Neural crest cell (in vitro differentiated cells): Measurements from ENCODE around the gene MAP2K4. TPM values are rescaled to one million over a fixed set of nuclear protein-coding genes. Genes with fewer than 3 reads are reported as not detected.

Experiments
- DNase-seq: peaks from one replicate; pipeline ENCODE4 v3.0.0; 2021; ENCODE audit warnings: low read depth, mixed read lengths, low spot score
- H3K27ac Mint-ChIP-seq: one replicate; pipeline ENCODE4 v1.8.0; 2021; ENCODE audit warnings: mild to moderate bottlenecking, mixed read lengths; ENCODE audit not compliant: unreplicated experiment
- H3K27me3 Mint-ChIP-seq: 2 replicates; pipeline ENCODE4 v1.8.0; 2021; ENCODE audit warnings: low read depth, mild to moderate bottlenecking, mixed read lengths
- H3K36me3 Mint-ChIP-seq: 2 replicates; pipeline ENCODE4 v1.8.0; 2021; ENCODE audit warnings: low read depth, mild to moderate bottlenecking, mixed read lengths
- H3K4me1 Mint-ChIP-seq: 2 replicates; pipeline ENCODE4 v1.8.0; 2021; ENCODE audit warnings: mixed read lengths
- H3K4me3 Mint-ChIP-seq: one replicate; pipeline ENCODE4 v1.8.0; 2021; ENCODE audit warnings: mild to moderate bottlenecking, mixed read lengths
- H3K9me3 Mint-ChIP-seq: 2 replicates; pipeline ENCODE4 v1.8.0; 2021; ENCODE audit warnings: mixed read lengths
- total RNA-seq: library from RNA; stranded (reverse); gene quantifications from 2 replicates; pipeline ENCODE4 v1.2.1, GENCODE V29; 2021
- TF ChIP-seq, protein P1 (sequence below): fragments of 200-600 bp; sonication (generic); conservative IDR thresholded peaks from 2 replicates; pipeline ENCODE4 v1.5.0; 2021; ENCODE audit warnings: antibody characterized with exemption, mild to moderate bottlenecking

MAP2K4 gene
- total RNA-seq, 1 donor from 2014 or later, result 47.5 TPM

GRCh38 chr17:12070561-12070960 is 49.9 kb downstream of the MAP2K4 start:
- DNase-seq, result no peak
- TF ChIP-seq, protein P1, sequence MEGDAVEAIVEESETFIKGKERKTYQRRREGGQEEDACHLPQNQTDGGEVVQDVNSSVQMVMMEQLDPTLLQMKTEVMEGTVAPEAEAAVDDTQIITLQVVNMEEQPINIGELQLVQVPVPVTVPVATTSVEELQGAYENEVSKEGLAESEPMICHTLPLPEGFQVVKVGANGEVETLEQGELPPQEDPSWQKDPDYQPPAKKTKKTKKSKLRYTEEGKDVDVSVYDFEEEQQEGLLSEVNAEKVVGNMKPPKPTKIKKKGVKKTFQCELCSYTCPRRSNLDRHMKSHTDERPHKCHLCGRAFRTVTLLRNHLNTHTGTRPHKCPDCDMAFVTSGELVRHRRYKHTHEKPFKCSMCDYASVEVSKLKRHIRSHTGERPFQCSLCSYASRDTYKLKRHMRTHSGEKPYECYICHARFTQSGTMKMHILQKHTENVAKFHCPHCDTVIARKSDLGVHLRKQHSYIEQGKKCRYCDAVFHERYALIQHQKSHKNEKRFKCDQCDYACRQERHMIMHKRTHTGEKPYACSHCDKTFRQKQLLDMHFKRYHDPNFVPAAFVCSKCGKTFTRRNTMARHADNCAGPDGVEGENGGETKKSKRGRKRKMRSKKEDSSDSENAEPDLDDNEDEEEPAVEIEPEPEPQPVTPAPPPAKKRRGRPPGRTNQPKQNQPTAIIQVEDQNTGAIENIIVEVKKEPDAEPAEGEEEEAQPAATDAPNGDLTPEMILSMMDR, result no peak
- Mint-ChIP-seq H3K27ac (no peak overlapping the region), H3K36me3 (peaks cover 19% of the 10 kb centered on the region), H3K4me3 (no peak overlapping the region), H3K4me1 (no peaks in the 10 kb centered on the region), H3K27me3 (no peaks in the 10 kb centered on the region), H3K9me3 (no peaks in the 10 kb centered on the region)

- H3K9me3 Mint-ChIP-seq, result no peaks in the 10 kb centered on the region
- no peak for DNase-seq
- H3K36me3 Mint-ChIP-seq, result peaks cover 27% of the 10 kb centered on the region
- H3K27me3 Mint-ChIP-seq, result no peaks in the 10 kb centered on the region
- no peak overlapping the region for H3K27ac Mint-ChIP-seq
- H3K4me3 Mint-ChIP-seq, result no peak overlapping the region
- TF ChIP-seq, protein P1, result no peak
- H3K4me1 Mint-ChIP-seq, result no peaks in the 10 kb centered on the region
Observed at GRCh38 chr17:12074346-12074745, 53.7 kb downstream of the MAP2K4 start.

DNA sequence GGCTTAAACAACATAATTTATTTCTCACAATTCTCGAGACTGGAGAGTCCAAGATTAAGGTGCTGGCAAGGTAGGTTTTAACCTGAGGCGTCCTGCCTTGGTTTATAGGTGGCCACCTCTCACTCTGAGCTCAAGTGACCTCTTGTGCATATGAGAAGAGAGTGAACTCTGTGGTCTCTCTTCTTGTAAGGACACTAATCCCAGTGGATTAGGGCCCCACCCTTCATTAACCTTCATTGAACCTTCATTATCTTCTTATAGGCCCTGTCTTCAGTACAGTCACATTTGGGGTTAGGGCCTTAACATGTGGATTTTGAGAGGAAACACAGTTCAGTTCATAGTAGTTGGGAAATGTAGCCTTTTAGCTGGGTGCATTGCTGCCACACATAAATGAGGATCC is 57.1 kb downstream of the MAP2K4 start:
- Mint-ChIP-seq H3K36me3 (peaks cover 31% of the 10 kb centered on the region), H3K27me3 (no peaks in the 10 kb centered on the region), H3K4me3 (no peak overlapping the region), H3K9me3 (no peaks in the 10 kb centered on the region), H3K27ac (no peak overlapping the region), H3K4me1 (no peaks in the 10 kb centered on the region)
- no peak for DNase-seq
- TF ChIP-seq, protein P1, result no peak

DNA sequence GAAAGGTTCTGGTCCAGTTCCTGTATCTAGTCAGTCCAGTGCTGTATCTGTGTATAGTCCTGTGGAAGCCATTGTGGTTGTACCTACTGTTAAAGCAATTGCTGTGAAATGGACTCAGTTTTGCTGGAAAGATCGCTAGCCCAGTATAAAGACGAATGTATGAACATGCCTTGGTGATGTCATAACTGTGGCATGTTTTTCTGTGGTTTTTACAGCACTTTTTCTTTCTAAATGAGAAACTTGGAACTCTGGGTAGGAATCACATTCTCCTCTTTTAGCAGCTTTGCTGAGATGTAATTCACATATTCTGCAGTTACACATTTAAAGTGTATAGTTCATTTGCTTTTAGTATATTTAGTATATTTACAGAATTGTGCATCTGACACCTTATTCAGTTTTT is 58.1 kb downstream of the MAP2K4 start:
- Mint-ChIP-seq H3K4me3 (no peak overlapping the region), H3K27me3 (no peaks in the 10 kb centered on the region), H3K27ac (no peak overlapping the region), H3K36me3 (peaks cover 24% of the 10 kb centered on the region), H3K9me3 (no peaks in the 10 kb centered on the region), H3K4me1 (no peaks in the 10 kb centered on the region)
- no peak for DNase-seq
- TF ChIP-seq, protein P1, result no peak

GRCh38 chr17:12081720-12082119 is 61.0 kb downstream of the MAP2K4 start:
- no peaks in the 10 kb centered on the region for H3K27me3 Mint-ChIP-seq
- no peak overlapping the region for H3K27ac Mint-ChIP-seq
- TF ChIP-seq, protein P1, result no peak

More at GRCh38 chr17:12081720-12082119, 61.0 kb downstream of the MAP2K4 start:
- Mint-ChIP-seq H3K4me1 (no peaks in the 10 kb centered on the region), H3K36me3 (peaks cover 13% of the 10 kb centered on the region), H3K9me3 (no peaks in the 10 kb centered on the region), H3K4me3 (no peak overlapping the region)
- DNase-seq, result no peak
